Astrocyte (in vitro differentiated cells and primary cell): ENCODE results near the gene KCNQ5. TPM values are rescaled to one million over a fixed set of nuclear protein-coding genes. Genes with fewer than 3 reads are reported as not detected.

Source experiments
- DNase-seq: peaks from one replicate; pipeline ENCODE4 v3.0.0-alpha.2; 2010; ENCODE audit warnings: low read depth
- FAIRE-seq: peaks from 2 replicates; lab custom pipeline; 2011; peaks lifted over from hg19 to GRCh38; lab: Jason Lieb, UNC
- H2AFZ ChIP-seq: 2 replicates; pipeline ENCODE4 v1.6.0; 2012; ENCODE audit warnings: low read depth, low read length, inconsistent platforms
- H3K27ac ChIP-seq: 2 replicates; pipeline ENCODE4 v1.5.1; 2011; ENCODE audit warnings: low read depth, low read length, inconsistent platforms
- H3K27me3 ChIP-seq: 2 replicates; pipeline ENCODE4 v1.6.0; 2011; ENCODE audit warnings: low read length, inconsistent platforms; ENCODE audit not compliant: insufficient read depth
- H3K36me3 ChIP-seq: 2 replicates; pipeline ENCODE4 v1.5.1; 2011; ENCODE audit warnings: low read length, inconsistent platforms; ENCODE audit not compliant: insufficient read depth
- H3K4me1 ChIP-seq: 2 replicates; pipeline ENCODE4 v1.5.1; 2011; ENCODE audit warnings: low read length, inconsistent platforms; ENCODE audit not compliant: insufficient read depth
- H3K4me2 ChIP-seq: 2 replicates; pipeline ENCODE4 v1.6.0; 2012; ENCODE audit warnings: low read length, inconsistent platforms
- H3K4me3 ChIP-seq: 2 replicates; pipeline ENCODE4 v1.5.1; 2011; ENCODE audit warnings: low read depth, mild to moderate bottlenecking, low read length, inconsistent platforms; ENCODE audit not compliant: insufficient read depth
- H3K79me2 ChIP-seq: 2 replicates; pipeline ENCODE4 v1.6.0; 2012; ENCODE audit warnings: mild to moderate bottlenecking, low read length, inconsistent platforms; ENCODE audit not compliant: insufficient read depth
- H3K9ac ChIP-seq: 2 replicates; pipeline ENCODE4 v1.6.0; 2012; ENCODE audit warnings: mild to moderate bottlenecking, low read length, inconsistent platforms
- H3K9me3 ChIP-seq: 2 replicates; pipeline ENCODE4 v1.5.1; 2012; ENCODE audit warnings: low read depth, mild to moderate bottlenecking, low read length, inconsistent platforms; ENCODE audit not compliant: insufficient read depth
- H4K20me1 ChIP-seq: 2 replicates; pipeline ENCODE4 v1.6.0; 2012; ENCODE audit warnings: low read length, inconsistent platforms; ENCODE audit not compliant: insufficient read depth
- H3K27ac Mint-ChIP-seq: one replicate; pipeline ENCODE4 v1.8.0; 2021; ENCODE audit warnings: mild to moderate bottlenecking, mixed read lengths; ENCODE audit not compliant: unreplicated experiment
- H3K27me3 Mint-ChIP-seq: one replicate; pipeline ENCODE4 v1.8.0; 2021; ENCODE audit warnings: low read depth, mixed read lengths; ENCODE audit not compliant: unreplicated experiment
- H3K36me3 Mint-ChIP-seq: one replicate; pipeline ENCODE4 v1.8.0; 2021; ENCODE audit warnings: low read depth, mixed read lengths; ENCODE audit not compliant: unreplicated experiment
- H3K4me1 Mint-ChIP-seq: one replicate; pipeline ENCODE4 v1.8.0; 2021; ENCODE audit warnings: low read depth, mixed read lengths; ENCODE audit not compliant: unreplicated experiment
- H3K4me3 Mint-ChIP-seq: one replicate; pipeline ENCODE4 v1.8.0; 2021; ENCODE audit warnings: mild to moderate bottlenecking, moderate library complexity, mixed read lengths; ENCODE audit not compliant: unreplicated experiment
- H3K9me3 Mint-ChIP-seq: one replicate; pipeline ENCODE4 v1.8.0; 2021; ENCODE audit warnings: mild to moderate bottlenecking, mixed read lengths; ENCODE audit not compliant: unreplicated experiment
- EZH2 ChIP-seq: IDR thresholded peaks from 2 replicates; pipeline ENCODE4 v1.6.1; 2012; ENCODE audit warnings: mild to moderate bottlenecking, low read length, inconsistent platforms; ENCODE audit not compliant: insufficient read depth
- total RNA-seq: library from RNA; stranded (reverse); gene quantifications from 2 replicates; pipeline ENCODE4 v1.2.1, GENCODE V29; 2021
- TF ChIP-seq, protein P1 (sequence below): IDR thresholded peaks from 2 replicates; pipeline ENCODE4 v1.5.1; 2011; ENCODE audit warnings: low read depth, mild to moderate bottlenecking, inconsistent platforms, low read length, moderate library complexity; ENCODE audit not compliant: insufficient read depth

The KCNQ5 gene
- total RNA-seq, 1 donor from 2014 or later, result 2.0 TPM

DNA sequence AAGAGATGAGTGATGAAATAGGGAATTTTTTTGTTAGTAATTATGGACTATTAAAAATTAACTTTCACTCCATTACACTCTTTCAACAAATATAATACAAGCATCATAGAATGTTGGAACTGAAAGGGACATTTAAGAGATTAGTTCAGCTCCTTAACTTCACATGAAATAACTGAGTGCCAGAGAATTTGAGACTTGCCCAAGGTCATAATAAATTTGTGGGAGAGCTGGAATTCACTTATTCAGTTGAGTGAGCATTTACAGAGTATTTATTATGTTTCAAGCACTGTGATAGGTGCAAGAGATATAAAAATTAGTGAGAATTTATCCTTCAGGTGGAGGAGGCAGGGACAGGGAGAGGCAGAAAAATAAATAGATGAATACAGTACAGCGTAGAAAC is 154.6 kb downstream of the KCNQ5 start:
- no peaks in the 10 kb centered on the region for H3K36me3 ChIP-seq
- no peak overlapping the region for H3K4me3 ChIP-seq
- Mint-ChIP-seq H3K27ac (no peak overlapping the region), H3K36me3 (no peaks in the 10 kb centered on the region), H3K9me3 (no peaks in the 10 kb centered on the region), H3K4me3 (no peak overlapping the region), H3K27me3 (no peaks in the 10 kb centered on the region), H3K4me1 (no peaks in the 10 kb centered on the region)
- DNase-seq (no peak), FAIRE-seq (no peak)
- no peak for TF ChIP-seq EZH2
- TF ChIP-seq, protein P1, sequence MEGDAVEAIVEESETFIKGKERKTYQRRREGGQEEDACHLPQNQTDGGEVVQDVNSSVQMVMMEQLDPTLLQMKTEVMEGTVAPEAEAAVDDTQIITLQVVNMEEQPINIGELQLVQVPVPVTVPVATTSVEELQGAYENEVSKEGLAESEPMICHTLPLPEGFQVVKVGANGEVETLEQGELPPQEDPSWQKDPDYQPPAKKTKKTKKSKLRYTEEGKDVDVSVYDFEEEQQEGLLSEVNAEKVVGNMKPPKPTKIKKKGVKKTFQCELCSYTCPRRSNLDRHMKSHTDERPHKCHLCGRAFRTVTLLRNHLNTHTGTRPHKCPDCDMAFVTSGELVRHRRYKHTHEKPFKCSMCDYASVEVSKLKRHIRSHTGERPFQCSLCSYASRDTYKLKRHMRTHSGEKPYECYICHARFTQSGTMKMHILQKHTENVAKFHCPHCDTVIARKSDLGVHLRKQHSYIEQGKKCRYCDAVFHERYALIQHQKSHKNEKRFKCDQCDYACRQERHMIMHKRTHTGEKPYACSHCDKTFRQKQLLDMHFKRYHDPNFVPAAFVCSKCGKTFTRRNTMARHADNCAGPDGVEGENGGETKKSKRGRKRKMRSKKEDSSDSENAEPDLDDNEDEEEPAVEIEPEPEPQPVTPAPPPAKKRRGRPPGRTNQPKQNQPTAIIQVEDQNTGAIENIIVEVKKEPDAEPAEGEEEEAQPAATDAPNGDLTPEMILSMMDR, result no peak
- H3K4me2 ChIP-seq, result no peak overlapping the region
- H3K27ac ChIP-seq, result no peak overlapping the region
- no peak overlapping the region for H3K9ac ChIP-seq
- H4K20me1 ChIP-seq, result no peaks in the 10 kb centered on the region
- no peaks in the 10 kb centered on the region for H3K9me3 ChIP-seq
- H3K27me3 ChIP-seq, result no peaks in the 10 kb centered on the region
- no peak overlapping the region for H2AFZ ChIP-seq
- no peaks in the 10 kb centered on the region for H3K4me1 ChIP-seq
- H3K79me2 ChIP-seq, result no peaks in the 10 kb centered on the region

DNA sequence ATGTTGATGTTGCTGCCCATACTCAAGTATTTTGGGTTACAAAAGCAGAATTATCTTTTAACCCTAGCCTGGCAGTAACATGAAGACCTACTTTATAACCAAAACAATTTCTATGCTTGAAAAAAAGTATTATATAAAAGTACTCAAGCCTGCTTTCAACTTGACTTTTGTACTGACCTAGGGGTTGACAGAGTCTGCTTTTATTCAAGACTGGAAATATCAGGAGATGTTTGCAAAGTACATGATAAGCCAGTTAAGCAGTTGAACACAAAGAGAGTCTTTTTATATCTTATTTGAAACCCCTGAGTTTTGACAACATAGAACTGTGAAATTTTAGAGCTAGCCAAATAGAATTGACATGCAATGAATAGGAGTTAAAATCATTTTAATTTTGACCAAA is 159.8 kb downstream of the KCNQ5 start:
- FAIRE-seq (no peak), DNase-seq (no peak)
- H3K9ac ChIP-seq, result no peak overlapping the region
- Mint-ChIP-seq H3K9me3 (peaks cover 2% of the 10 kb centered on the region), H3K27ac (no peak overlapping the region), H3K27me3 (no peaks in the 10 kb centered on the region), H3K4me1 (peaks cover 15% of the 10 kb centered on the region), H3K4me3 (no peak overlapping the region), H3K36me3 (no peaks in the 10 kb centered on the region)
- H3K36me3 ChIP-seq, result no peaks in the 10 kb centered on the region
- no peak overlapping the region for H2AFZ ChIP-seq
- TF ChIP-seq, protein P1, result no peak
- TF ChIP-seq EZH2, result no peak
- no peaks in the 10 kb centered on the region for H4K20me1 ChIP-seq
- no peak overlapping the region for H3K4me3 ChIP-seq
- H3K9me3 ChIP-seq, result no peaks in the 10 kb centered on the region
- H3K27ac ChIP-seq, result no peak overlapping the region
- peaks cover 19% of the 10 kb centered on the region for H3K4me1 ChIP-seq
- no peaks in the 10 kb centered on the region for H3K27me3 ChIP-seq
- no peaks in the 10 kb centered on the region for H3K79me2 ChIP-seq
- H3K4me2 ChIP-seq, result no peak overlapping the region

DNA sequence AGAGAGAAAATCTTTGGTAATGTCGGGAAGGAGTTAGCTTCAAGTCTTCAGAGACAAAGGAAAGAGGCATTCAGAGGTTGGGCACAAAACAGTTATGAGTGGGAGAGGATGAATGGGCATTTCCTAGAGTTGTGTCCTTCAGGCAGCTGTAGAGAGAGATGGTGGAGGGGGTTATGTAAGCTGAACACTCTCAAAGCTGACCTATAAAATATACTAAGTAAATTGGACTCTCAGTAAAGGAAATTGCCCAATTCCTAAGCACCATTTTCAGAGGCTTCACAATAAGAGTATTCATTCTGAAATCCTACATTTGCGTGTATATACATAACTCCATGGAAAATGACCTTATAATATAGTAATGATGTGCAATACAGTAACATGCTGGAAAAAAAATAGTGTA is 161.2 kb downstream of the KCNQ5 start:
- no peak overlapping the region for H3K27ac ChIP-seq
- H3K9me3 ChIP-seq, result no peaks in the 10 kb centered on the region
- H3K9ac ChIP-seq, result no peak overlapping the region
- peaks cover 31% of the 10 kb centered on the region for H3K4me1 ChIP-seq
- FAIRE-seq (no peak), DNase-seq (no peak)
- H3K27me3 ChIP-seq, result no peaks in the 10 kb centered on the region
- Mint-ChIP-seq H3K36me3 (no peaks in the 10 kb centered on the region), H3K9me3 (peaks cover 2% of the 10 kb centered on the region), H3K4me1 (peaks cover 24% of the 10 kb centered on the region), H3K27ac (no peak overlapping the region), H3K4me3 (no peak overlapping the region), H3K27me3 (no peaks in the 10 kb centered on the region)
- no peak overlapping the region for H3K4me3 ChIP-seq
- H3K4me2 ChIP-seq, result no peak overlapping the region
- TF ChIP-seq, protein P1, result no peak
- no peak for TF ChIP-seq EZH2
- H3K79me2 ChIP-seq, result no peaks in the 10 kb centered on the region
- H4K20me1 ChIP-seq, result no peaks in the 10 kb centered on the region
- H3K36me3 ChIP-seq, result no peaks in the 10 kb centered on the region
- H2AFZ ChIP-seq, result no peak overlapping the region
